HepG2 (cell line): ENCODE data around the gene ZNF19. TPM values are rescaled to one million over a fixed set of nuclear protein-coding genes. Genes with fewer than 3 reads are reported as not detected.

Experiments
- ARID2 ChIP-seq: sonication (generic); formaldehyde crosslinking; IDR thresholded peaks from 2 replicates; pipeline ENCODE4 v1.8.1; 2022; ENCODE audit warnings: mild to moderate bottlenecking, missing genetic modification reagents, borderline replicate concordance
- ATF6 ChIP-seq: sonication (generic); formaldehyde crosslinking; conservative IDR thresholded peaks from 2 replicates; pipeline ENCODE4 v1.4.0; 2020; ENCODE audit warnings: missing genetic modification reagents
- DMTF1 ChIP-seq: sonication (generic); formaldehyde crosslinking; IDR thresholded peaks from 2 replicates; pipeline ENCODE4 v1.4.0; 2020; ENCODE audit warnings: mild to moderate bottlenecking, missing genetic modification reagents
- FOXC1 ChIP-seq: sonication (generic); formaldehyde crosslinking; IDR thresholded peaks from 2 replicates; pipeline ENCODE4 v1.8.0; 2022; ENCODE audit warnings: mild to moderate bottlenecking, missing genetic modification reagents, borderline replicate concordance
- GZF1 ChIP-seq: sonication (generic); formaldehyde crosslinking; IDR thresholded peaks from 2 replicates; pipeline ENCODE4 v1.5.1; 2020; ENCODE audit warnings: mild to moderate bottlenecking, missing genetic modification reagents
- MEIS2 ChIP-seq: sonication (generic); formaldehyde crosslinking; IDR thresholded peaks from 2 replicates; pipeline ENCODE4 v1.9.0; 2021; ENCODE audit warnings: mild to moderate bottlenecking, missing genetic modification reagents
- MIXL1 ChIP-seq: IDR thresholded peaks from 2 replicates; pipeline ENCODE4 v1.6.1; 2016
- MTF1 ChIP-seq: sonication (generic); formaldehyde crosslinking; IDR thresholded peaks from 2 replicates; pipeline ENCODE4 v1.5.0; 2020; ENCODE audit warnings: missing genetic modification reagents
- NFRKB ChIP-seq: fragments of 450-650 bp; IDR thresholded peaks from 2 replicates; pipeline ENCODE4 v1.6.1; 2017
- SAP130 ChIP-seq: IDR thresholded peaks from 2 replicates; pipeline ENCODE4 v1.6.1; 2016; ENCODE audit warnings: low read depth
- SIN3B ChIP-seq: fragments of 150-350 bp; IDR thresholded peaks from 2 replicates; pipeline ENCODE4 v1.6.1; 2014; ENCODE audit warnings: low read length
- SRSF9 ChIP-seq: fragments of 200-400 bp; formaldehyde crosslinking; IDR thresholded peaks from 2 replicates; pipeline ENCODE4 v1.6.1; 2018; ENCODE audit warnings: borderline replicate concordance, mild to moderate bottlenecking, low read depth, low read length; ENCODE audit not compliant: insufficient read depth, poor library complexity, severe bottlenecking
- TFAP4 ChIP-seq: sonication (generic); IDR thresholded peaks from 2 replicates; pipeline ENCODE4 v1.6.1; 2016; ENCODE audit warnings: low read depth, borderline replicate concordance
- THYN1 ChIP-seq: sonication (generic); formaldehyde crosslinking; IDR thresholded peaks from 2 replicates; pipeline ENCODE4 v1.8.1; 2023; ENCODE audit warnings: low read depth, mild to moderate bottlenecking, moderate library complexity, missing genetic modification reagents, borderline replicate concordance
- TOE1 ChIP-seq: sonication (generic); formaldehyde crosslinking; IDR thresholded peaks from 2 replicates; pipeline ENCODE4 v1.4.0; 2020; ENCODE audit warnings: mild to moderate bottlenecking, missing genetic modification reagents
- ZC3H13 ChIP-seq: sonication (generic); formaldehyde crosslinking; IDR thresholded peaks from 2 replicates; pipeline ENCODE4 v1.8.1; 2023; ENCODE audit warnings: mild to moderate bottlenecking, missing genetic modification reagents, moderate library complexity
- ZFP91 ChIP-seq: sonication (generic); formaldehyde crosslinking; IDR thresholded peaks from 2 replicates; pipeline ENCODE4 v1.9.0; 2022; ENCODE audit warnings: missing genetic modification reagents, mild to moderate bottlenecking, borderline replicate concordance
- ZNF468 ChIP-seq: sonication (generic); formaldehyde crosslinking; IDR thresholded peaks from 2 replicates; pipeline ENCODE4 v1.8.0; 2022; ENCODE audit warnings: mild to moderate bottlenecking, moderate library complexity, missing genetic modification reagents
- ZNF644 ChIP-seq: IDR thresholded peaks from 2 replicates; pipeline ENCODE4 v1.6.1; 2016; ENCODE audit warnings: low read depth
- ZNF660 ChIP-seq: sonication (generic); formaldehyde crosslinking; IDR thresholded peaks from 2 replicates; pipeline ENCODE4 v1.5.1; 2020; ENCODE audit warnings: mild to moderate bottlenecking, low read depth, missing genetic modification reagents, borderline replicate concordance
- ZNF839 ChIP-seq: sonication (generic); formaldehyde crosslinking; IDR thresholded peaks from 2 replicates; pipeline ENCODE4 v1.4.0; 2020; ENCODE audit warnings: missing genetic modification reagents, mild to moderate bottlenecking, borderline replicate concordance
- ZNF883 ChIP-seq: sonication (generic); formaldehyde crosslinking; IDR thresholded peaks from 2 replicates; pipeline ENCODE4 v1.5.1; 2020; ENCODE audit warnings: mild to moderate bottlenecking, missing genetic modification reagents; ENCODE audit errors: not compliant biosample characterization
- polyA plus RNA-seq, 8 experiments: library from polyadenylated mRNA; depleted of rRNA in 3 of 8; stranded (reverse) in 7 of 8; unstranded in 1 of 8; fragments of >200 nt; fragmentation: Illumina TruSeq in 4 of 8; extraction: Trizol in 4 of 8; gene quantifications; 2 replicates each; pipeline versions ENCODE4 v1.2.1 to v1.2.3, GENCODE V29; 2011 to 2016; ENCODE audit warnings: low read depth in 4 of 8, missing spikeins in 1 of 8, mixed read lengths in 1 of 8; ENCODE audit not compliant: insufficient read depth in 1 of 8
- total RNA-seq, 5 experiments: library from RNA; depleted of rRNA; stranded (reverse); fragments of >200 nt; fragmentation: Illumina TruSeq; extraction: Trizol; gene quantifications; 2 replicates each; pipeline ENCODE4 v1.2.3, GENCODE V29; 2016; ENCODE audit warnings: low read depth in 1 of 5

Gene ZNF19
- total and polyA plus RNA-seq, 2 of the 13 experiments (the other 11 are each of a cell fraction or from before 2014, with no cell fraction given), result 3.2 to 5.8 TPM

DNA sequence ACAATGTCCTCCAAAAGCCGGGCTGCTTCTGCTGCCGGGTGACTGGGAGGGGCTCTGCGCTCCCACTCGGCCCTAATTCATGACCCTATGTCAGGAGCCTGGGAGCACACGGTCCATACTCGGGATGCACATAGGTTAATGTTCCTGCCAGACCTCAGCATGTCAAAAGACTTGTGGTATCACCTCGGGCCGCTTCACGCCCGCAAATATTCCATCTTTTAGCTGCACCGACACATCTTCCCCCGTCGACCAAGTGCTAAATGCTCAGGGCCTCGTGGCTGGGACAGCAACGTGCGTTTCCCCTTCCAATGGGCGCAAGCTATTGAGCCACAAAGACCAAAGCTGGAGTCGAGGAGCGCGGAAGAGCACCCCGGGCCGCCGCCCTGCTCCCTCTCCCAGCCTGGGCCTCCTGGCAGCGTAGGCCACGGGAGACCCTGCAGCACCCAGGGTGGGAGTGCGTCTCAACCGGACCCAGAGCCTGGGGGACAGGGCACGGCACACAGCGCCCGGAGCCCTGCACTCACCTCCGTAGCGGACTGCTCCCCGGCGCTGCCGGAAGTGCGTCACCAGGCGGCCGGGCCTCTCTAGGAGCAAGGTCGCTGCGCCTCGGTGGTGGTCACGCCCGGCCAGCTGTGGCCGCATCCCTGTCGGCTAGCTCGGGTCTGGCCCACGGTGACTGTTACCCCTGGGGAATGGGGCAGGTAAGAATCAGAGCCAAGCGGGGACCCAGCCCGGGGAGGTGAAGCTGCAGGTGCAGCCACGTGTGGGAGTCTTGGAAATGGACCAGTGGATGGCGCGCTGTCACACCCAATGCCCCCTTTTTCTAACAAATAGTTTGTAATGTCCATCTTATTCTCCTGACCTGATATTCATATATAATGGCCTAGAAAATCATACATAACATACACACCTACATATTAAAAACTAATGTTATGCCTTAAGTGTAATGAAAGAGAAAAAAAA lies 27.2 kb downstream of the ZNF19 start, which contains the start of gene ZNF23 (continued):
- TF ChIP-seq FOXC1 (CRISPR knock-in tag) (peak; percentile 95), THYN1 (no peak), ATF6 (CRISPR knock-in tag) (no peak; the same call in 1 of the 2 replicates), ZNF644 (peak; percentile 25; the same call in 1 of the 2 replicates), TFAP4 (peak; percentile 96), SIN3B (peak; percentile 86), ZNF468 (CRISPR knock-in tag) (peak; percentile 33; the same call in 1 of the 2 replicates), SRSF9 (no peak), ZNF839 (CRISPR knock-in tag) (0 out of 2 replicates have a peak, but pooled peaks have one; percentile 28), DMTF1 (CRISPR knock-in tag) (no peak), ZNF883 (CRISPR knock-in tag) (peak; percentile 98), ZFP91 (CRISPR knock-in tag) (peak; percentile 96), SAP130 (peak; percentile 99), ARID2 (CRISPR knock-in tag) (peak; percentile 80; the same call in 1 of the 2 replicates), MTF1 (peak; percentile 81; the same call in 1 of the 2 replicates), ZC3H13 (CRISPR knock-in tag) (no peak; the same call in 1 of the 2 replicates), MEIS2 (CRISPR knock-in tag) (peak; percentile 76), TOE1 (CRISPR knock-in tag) (peak; percentile 96), NFRKB (no peak), ZNF660 (CRISPR knock-in tag) (0 out of 2 replicates have a peak, but pooled peaks have one; percentile 42), GZF1 (CRISPR knock-in tag) (peak; percentile 90), MIXL1 (peak; percentile 86)
